Sigmoid colon (tissue), 4 donors: ENCODE data around the gene TRIM69.

Source experiments
- CTCF ChIP-seq, 4 experiments: fragments of 450-650 bp in 3 of 4; fragments of 200-600 bp in 1 of 4; IDR thresholded peaks; one replicate each; pipeline ENCODE4 v1.5.1; 2016 to 2019; ENCODE audit warnings: antibody characterized with exemption in 4 of 4, mild to moderate bottlenecking in 3 of 4, moderate library complexity in 2 of 4
- POLR2AphosphoS5 ChIP-seq, 4 donors: sonication (generic); formaldehyde crosslinking; IDR thresholded peaks; one replicate each; pipeline ENCODE4 v1.6.1; 2017; ENCODE audit warnings: antibody characterized with exemption in 4 of 4

GRCh38 chr15:44782516-44782915 is 46.2 kb downstream of the TRIM69 start:
- no peak for TF ChIP-seq POLR2AphosphoS5 (IDR thresholded peaks at IDR 0.05)
- no peak for TF ChIP-seq CTCF (IDR thresholded peaks at IDR 0.05)
